22Rv1 (cell line): ENCODE measurements around the gene NAT10.
"Not testable (repeated sequence)": the region's sequence is repeated elsewhere in the genome, so short reads cannot be mapped to it uniquely, and the experiment has no call there.

ENCODE experiments used
- H3K27ac ChIP-seq: fragments of 450-650 bp; 2 replicates; pipeline ENCODE4 v1.5.1; 2017
- CTCF ChIP-seq: fragments of 450-650 bp; IDR thresholded peaks from 2 replicates; pipeline ENCODE4 v1.5.1; 2017; ENCODE audit warnings: mild to moderate bottlenecking
- ZFX ChIP-seq: fragments of 450-650 bp; IDR thresholded peaks from 2 replicates; pipeline ENCODE4 v1.6.1; 2017; ENCODE audit warnings: antibody characterized with exemption, borderline replicate concordance

NAT10 gene

DNA sequence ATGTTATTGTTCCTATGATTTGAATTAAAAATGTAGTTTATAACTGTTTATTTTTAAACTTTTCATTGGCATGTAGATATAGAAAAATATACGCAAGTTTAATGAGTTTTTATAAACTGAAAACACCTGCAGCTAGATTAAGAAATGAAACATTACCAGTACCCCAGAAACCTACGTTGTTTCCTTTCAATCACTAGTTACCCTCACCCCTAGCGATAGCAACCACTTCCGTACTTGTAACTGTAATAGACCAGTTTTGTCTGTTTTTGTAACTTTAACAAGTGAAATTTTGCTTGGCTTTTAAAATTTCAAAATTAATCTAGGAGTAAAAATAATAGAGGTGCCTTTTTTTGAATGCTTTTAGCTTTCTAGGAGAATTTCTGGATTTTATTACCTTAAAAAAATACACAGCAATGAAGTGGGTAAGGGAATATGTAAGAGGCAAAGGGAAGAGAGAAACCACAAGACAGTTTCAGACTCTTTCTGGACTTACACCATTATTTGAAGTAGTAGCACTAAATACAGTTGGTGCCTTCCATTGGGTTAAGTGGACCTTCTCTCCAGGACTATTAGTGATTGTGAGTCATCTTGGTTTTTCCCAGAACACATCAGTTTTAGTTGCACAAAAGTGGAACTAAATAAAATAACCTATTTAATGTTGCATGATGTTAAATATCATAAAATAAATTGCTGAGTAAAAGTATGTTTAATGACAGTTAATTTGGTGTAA is 18.7 kb upstream of the NAT10 start:
- no peak for TF ChIP-seq CTCF
- TF ChIP-seq ZFX, result no peak
- no peak overlapping the region for H3K27ac ChIP-seq

GRCh38 chr11:34091825-34092224 is 13.6 kb upstream of the NAT10 start:
- TF ChIP-seq ZFX (no peak), CTCF (no peak)
- no peak overlapping the region for H3K27ac ChIP-seq

GRCh38 chr11:34094900-34095299 is 10.5 kb upstream of the NAT10 start:
- H3K27ac ChIP-seq, result not testable (repeated sequence)

DNA sequence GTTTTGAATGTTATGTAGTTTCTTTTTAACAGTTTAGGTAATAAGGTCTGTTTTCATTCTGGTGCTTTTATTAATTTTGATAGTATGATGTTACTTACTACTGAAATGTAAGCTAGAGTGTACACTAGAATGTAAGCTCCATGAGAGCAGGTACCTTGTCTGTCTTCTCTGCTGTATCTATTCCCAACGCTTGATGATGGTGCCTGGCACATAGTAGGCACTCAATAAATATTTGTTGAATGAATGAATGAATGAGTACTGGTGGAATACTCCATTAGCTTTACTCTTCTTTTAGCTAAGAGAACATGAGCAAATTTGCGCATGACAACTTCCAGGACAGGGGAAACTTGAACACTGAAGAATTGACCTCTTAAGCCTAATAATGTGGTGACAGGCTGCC is 6.6 kb upstream of the NAT10 start:
- H3K27ac ChIP-seq, result no peak overlapping the region
- TF ChIP-seq CTCF (no peak), ZFX (no peak)

GRCh38 chr11:34104680-34105078 is 750 bp upstream of the NAT10 start:
- no peak for TF ChIP-seq CTCF
- peak overlapping the region; percentile 91 for H3K27ac ChIP-seq

- H3K27ac ChIP-seq, result peak overlapping the region; percentile 91
- TF ChIP-seq ZFX, result no peak
- no peak for TF ChIP-seq CTCF
Observed at GRCh38 chr11:34105957-34106504, 602 bp downstream of the NAT10 start.

DNA sequence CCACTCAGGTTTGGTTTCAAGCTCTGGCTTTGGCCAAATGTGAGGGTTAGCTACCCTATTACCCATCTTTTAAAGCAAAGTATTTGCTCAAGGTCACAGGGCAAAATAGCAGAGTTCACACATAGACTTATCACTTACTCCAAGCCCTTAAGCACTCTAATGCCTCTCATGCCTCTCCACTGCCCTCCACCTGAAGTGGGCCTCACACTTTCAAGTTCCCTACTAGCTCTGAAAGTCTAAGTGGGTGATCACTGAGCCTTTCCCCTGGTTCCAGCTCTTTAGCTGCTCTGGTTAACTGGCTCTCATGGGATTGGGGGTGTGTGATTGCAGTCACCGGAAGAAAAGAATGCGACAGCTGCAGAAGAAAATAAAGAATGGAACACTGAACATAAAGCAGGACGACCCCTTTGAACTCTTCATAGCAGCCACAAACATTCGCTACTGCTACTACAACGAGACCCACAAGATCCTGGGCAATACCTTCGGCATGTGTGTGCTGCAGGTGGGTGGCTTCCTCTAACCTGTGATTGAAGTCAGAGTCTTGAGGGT is 6.4 kb downstream of the NAT10 start:
- TF ChIP-seq CTCF, result no peak
- no peak for TF ChIP-seq ZFX
- no peak overlapping the region for H3K27ac ChIP-seq
